OCI-LY1 (cell line): ENCODE results near the gene SYNGR2.

ENCODE experiments used
- H2AFZ ChIP-seq: fragments of 200-600 bp; sonication (generic), shearing (Covaris generic); 2 replicates; pipeline ENCODE4 v1.6.0; 2014; ENCODE audit warnings: antibody characterized with exemption, mild to moderate bottlenecking, low read length
- H3F3A ChIP-seq: fragments of 200-600 bp; sonication (generic), shearing (Covaris generic); 2 replicates; pipeline ENCODE4 v1.6.0; 2014; ENCODE audit warnings: mild to moderate bottlenecking, antibody characterized with exemption, low read length, moderate library complexity; ENCODE audit not compliant: insufficient read depth
- H3K27ac ChIP-seq: fragments of 200-600 bp; sonication (generic); 2 replicates; pipeline ENCODE4 v1.5.1; 2014; ENCODE audit warnings: low read length, mixed run types, mild to moderate bottlenecking, low read depth; ENCODE audit not compliant: poor library complexity, severe bottlenecking
- H3K27me3 ChIP-seq: fragments of 200-600 bp; sonication (generic); 2 replicates; pipeline ENCODE4 v1.6.0; 2014; ENCODE audit warnings: antibody characterized with exemption, mild to moderate bottlenecking, low read length, moderate library complexity; ENCODE audit not compliant: insufficient read depth
- H3K36me3 ChIP-seq: fragments of 200-600 bp; sonication (generic); 2 replicates; pipeline ENCODE4 v1.6.1; 2014; ENCODE audit warnings: mild to moderate bottlenecking, antibody characterized with exemption, low read length, moderate library complexity, mixed read lengths; ENCODE audit not compliant: insufficient read depth
- H3K4me1 ChIP-seq: fragments of 200-600 bp; sonication (generic); 2 replicates; pipeline ENCODE4 v1.5.1; 2014; ENCODE audit warnings: mild to moderate bottlenecking, low read length, moderate library complexity; ENCODE audit not compliant: insufficient read depth, severe bottlenecking
- H3K4me2 ChIP-seq: fragments of 200-600 bp; sonication (generic), shearing (Covaris generic); 2 replicates; pipeline ENCODE4 v1.6.1; 2014; ENCODE audit warnings: low read length
- H3K4me3 ChIP-seq: fragments of 200-600 bp; sonication (generic); 2 replicates; pipeline ENCODE4 v1.5.1; 2014; ENCODE audit warnings: low read length, low read depth, mild to moderate bottlenecking, mixed read lengths; ENCODE audit not compliant: poor library complexity, severe bottlenecking
- H3K79me2 ChIP-seq: fragments of 200-600 bp; shearing (Covaris generic); 2 replicates; pipeline ENCODE4 v1.6.1; 2016; ENCODE audit warnings: mixed run types, low read length, mixed read lengths; ENCODE audit not compliant: insufficient read depth
- H3K9ac ChIP-seq: fragments of 200-600 bp; sonication (generic), shearing (Covaris generic); 2 replicates; pipeline ENCODE4 v1.6.1; 2014; ENCODE audit warnings: mild to moderate bottlenecking, low read length, mixed read lengths
- H3K9me2 ChIP-seq: fragments of 200-600 bp; sonication (generic), shearing (Covaris generic); 2 replicates; pipeline ENCODE4 v1.6.1; 2014; ENCODE audit warnings: low read depth, mild to moderate bottlenecking, low read length, mixed read lengths
- H3K9me3 ChIP-seq: fragments of 200-600 bp; shearing (Covaris generic); 2 replicates; pipeline ENCODE4 v1.6.1; 2014; ENCODE audit warnings: low read length, mixed read lengths
- H4K20me1 ChIP-seq: fragments of 200-600 bp; sonication (generic), shearing (Covaris generic); 2 replicates; pipeline ENCODE4 v1.6.0; 2016; ENCODE audit warnings: mild to moderate bottlenecking, low read length; ENCODE audit not compliant: insufficient read depth
- EZH2 ChIP-seq: fragments of 200-600 bp; sonication (generic), shearing (Covaris generic); IDR thresholded peaks from 2 replicates; pipeline ENCODE4 v1.8.0; 2017; ENCODE audit warnings: borderline replicate concordance, mixed run types, mild to moderate bottlenecking, antibody characterized with exemption, low read length, moderate library complexity, mixed read lengths
- TF ChIP-seq, protein P1 (sequence below): fragments of 200-600 bp; sonication (generic), shearing (Covaris generic); IDR thresholded peaks from 2 replicates; pipeline ENCODE4 v1.5.1; 2017; ENCODE audit warnings: mild to moderate bottlenecking, antibody characterized with exemption, low read length, moderate library complexity, mixed read lengths

Gene SYNGR2

DNA sequence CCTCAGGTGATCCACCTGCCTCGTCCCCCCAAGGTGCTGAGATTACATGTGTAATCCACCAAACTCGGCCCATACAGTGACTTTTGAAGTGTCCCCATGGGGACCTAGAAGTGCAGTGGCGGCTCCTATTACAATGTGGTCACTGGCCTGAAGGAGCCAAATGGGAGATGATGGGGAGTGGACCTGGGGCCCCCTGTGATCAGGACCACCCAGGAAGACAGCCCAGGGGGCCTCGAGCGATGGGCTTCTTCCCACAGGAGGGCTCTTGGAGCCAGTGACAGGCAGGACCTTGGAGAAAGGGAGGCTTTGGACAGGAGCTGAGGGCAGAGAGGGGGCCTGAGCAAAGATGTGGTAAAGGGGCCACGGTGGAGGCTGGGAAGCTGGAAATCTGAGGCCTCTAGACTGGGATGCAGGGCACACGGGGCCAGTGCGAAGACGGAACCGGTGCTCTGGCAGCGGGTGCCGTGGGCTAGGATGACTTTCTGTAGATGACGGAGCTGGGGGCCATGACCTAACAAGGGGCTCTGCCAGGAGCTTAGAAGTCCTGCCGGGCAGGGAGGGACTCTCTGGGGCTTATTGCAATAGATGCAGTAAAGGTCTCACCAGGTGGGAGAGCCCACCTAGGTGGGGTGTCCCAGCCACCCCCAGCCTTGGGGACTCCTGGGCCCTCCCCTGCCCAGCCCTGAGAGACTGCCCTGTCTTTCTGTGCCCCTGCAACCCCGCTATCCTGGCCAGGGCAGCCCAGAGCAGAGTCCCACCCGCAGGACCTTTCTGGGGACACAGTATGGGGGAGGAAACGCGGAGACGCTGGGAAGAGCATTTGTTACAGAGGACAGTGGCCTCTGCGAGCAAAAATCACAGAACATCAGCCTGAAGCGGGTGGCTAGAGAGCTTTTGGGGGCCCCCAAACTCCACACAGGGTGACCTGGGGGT is 24.9 kb upstream of the SYNGR2 start:
- Histone ChIP-seq H2AFZ (no peak overlapping the region), H3K27me3 (no peaks in the 10 kb centered on the region), H3K36me3 (peaks cover 8% of the 10 kb centered on the region), H3K4me3 (no peak overlapping the region), H3K9me3 (no peaks in the 10 kb centered on the region), H3F3A (no peaks in the 10 kb centered on the region), H3K9me2 (no peaks in the 10 kb centered on the region), H3K79me2 (no peaks in the 10 kb centered on the region), H3K9ac (no peak overlapping the region), H3K4me1 (peaks cover 31% of the 10 kb centered on the region), H3K4me2 (no peak overlapping the region), H3K27ac (no peak overlapping the region), H4K20me1 (no peaks in the 10 kb centered on the region)
- no peak for TF ChIP-seq EZH2
- TF ChIP-seq, protein P1, sequence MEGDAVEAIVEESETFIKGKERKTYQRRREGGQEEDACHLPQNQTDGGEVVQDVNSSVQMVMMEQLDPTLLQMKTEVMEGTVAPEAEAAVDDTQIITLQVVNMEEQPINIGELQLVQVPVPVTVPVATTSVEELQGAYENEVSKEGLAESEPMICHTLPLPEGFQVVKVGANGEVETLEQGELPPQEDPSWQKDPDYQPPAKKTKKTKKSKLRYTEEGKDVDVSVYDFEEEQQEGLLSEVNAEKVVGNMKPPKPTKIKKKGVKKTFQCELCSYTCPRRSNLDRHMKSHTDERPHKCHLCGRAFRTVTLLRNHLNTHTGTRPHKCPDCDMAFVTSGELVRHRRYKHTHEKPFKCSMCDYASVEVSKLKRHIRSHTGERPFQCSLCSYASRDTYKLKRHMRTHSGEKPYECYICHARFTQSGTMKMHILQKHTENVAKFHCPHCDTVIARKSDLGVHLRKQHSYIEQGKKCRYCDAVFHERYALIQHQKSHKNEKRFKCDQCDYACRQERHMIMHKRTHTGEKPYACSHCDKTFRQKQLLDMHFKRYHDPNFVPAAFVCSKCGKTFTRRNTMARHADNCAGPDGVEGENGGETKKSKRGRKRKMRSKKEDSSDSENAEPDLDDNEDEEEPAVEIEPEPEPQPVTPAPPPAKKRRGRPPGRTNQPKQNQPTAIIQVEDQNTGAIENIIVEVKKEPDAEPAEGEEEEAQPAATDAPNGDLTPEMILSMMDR, result no peak

DNA sequence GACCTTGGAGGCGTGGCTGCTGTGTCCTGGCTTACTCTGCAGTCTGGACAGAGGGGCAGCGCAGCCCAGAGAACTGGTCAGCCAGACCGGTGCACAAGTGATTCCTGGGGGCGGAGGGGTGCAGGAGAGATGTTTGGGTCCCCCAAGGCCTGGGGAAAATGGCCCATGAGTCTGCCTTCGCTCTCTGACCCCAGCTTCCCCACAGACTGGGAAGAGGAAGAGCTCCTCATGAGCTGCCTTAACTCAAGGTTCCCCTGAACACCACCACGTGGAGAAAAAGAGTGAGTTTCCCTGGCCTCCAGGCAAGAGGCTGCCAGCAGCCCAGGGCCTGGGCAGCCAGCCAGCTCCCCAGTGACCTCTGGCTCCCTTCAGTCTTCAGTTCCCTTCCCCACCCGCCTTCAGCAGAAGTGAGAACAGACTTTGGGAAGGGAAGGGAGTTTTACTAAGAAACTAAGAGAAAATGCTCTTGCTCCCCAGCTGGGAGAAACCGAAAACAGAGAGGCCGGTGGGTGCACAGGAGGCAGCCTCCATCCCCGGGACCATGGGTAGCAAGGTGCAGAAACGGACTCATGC is 24.1 kb upstream of the SYNGR2 start:
- no peaks in the 10 kb centered on the region for H3K27me3 ChIP-seq
- H3K9ac ChIP-seq, result no peak overlapping the region
- H3K36me3 ChIP-seq, result peaks cover 8% of the 10 kb centered on the region
- no peaks in the 10 kb centered on the region for H3K9me2 ChIP-seq
- no peak overlapping the region for H3K27ac ChIP-seq
- H3K4me2 ChIP-seq, result no peak overlapping the region
- H4K20me1 ChIP-seq, result no peaks in the 10 kb centered on the region
- no peak for TF ChIP-seq EZH2
- TF ChIP-seq, protein P1, result no peak
- no peaks in the 10 kb centered on the region for H3K9me3 ChIP-seq
- H3F3A ChIP-seq, result no peaks in the 10 kb centered on the region
- H2AFZ ChIP-seq, result no peak overlapping the region
- H3K4me1 ChIP-seq, result peaks cover 34% of the 10 kb centered on the region
- no peak overlapping the region for H3K4me3 ChIP-seq
- H3K79me2 ChIP-seq, result no peaks in the 10 kb centered on the region

- Histone ChIP-seq H3F3A (no peaks in the 10 kb centered on the region), H3K27me3 (no peaks in the 10 kb centered on the region), H3K4me3 (no peak overlapping the region), H3K27ac (no peak overlapping the region), H3K4me2 (no peak overlapping the region), H3K36me3 (peaks cover 8% of the 10 kb centered on the region), H3K9me3 (no peaks in the 10 kb centered on the region), H2AFZ (no peak overlapping the region), H3K9ac (no peak overlapping the region), H4K20me1 (no peaks in the 10 kb centered on the region), H3K9me2 (no peaks in the 10 kb centered on the region), H3K4me1 (peaks cover 30% of the 10 kb centered on the region), H3K79me2 (no peaks in the 10 kb centered on the region)
- no peak for TF ChIP-seq EZH2
- TF ChIP-seq, protein P1, result no peak
Observed at GRCh38 chr17:78144736-78145641, 23.4 kb upstream of the SYNGR2 start.
